ENCODE measurements around the gene KCNJ10.

DNA sequence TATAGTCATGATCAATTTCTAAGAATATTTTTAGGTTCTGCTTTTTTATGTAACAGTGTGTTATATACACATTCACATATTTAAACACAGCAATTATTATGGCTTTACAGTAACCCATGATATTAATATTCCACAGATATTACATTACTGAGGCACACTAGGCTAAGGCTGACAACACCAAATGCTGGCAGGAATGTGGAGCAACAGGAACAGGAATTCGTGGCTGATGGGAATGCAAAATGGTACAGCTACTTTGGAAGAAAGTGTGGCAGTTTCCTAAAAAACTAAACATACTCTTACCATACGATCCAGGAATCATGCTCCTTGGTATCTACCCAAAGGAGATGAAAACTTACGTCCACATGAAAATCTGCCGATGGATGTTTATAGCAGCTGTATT is 9.5 kb upstream of the KCNJ10 start:
- TF ChIP-seq ZBTB7A (IDR thresholded peaks at IDR 0.05; ENCODE audit: low read depth): no peak
- no peak for TF ChIP-seq TEAD4 (IDR thresholded peaks at IDR 0.05)
- no peak for TF ChIP-seq EGR1 (IDR thresholded peaks at IDR 0.05)
- TF ChIP-seq, protein P1, sequence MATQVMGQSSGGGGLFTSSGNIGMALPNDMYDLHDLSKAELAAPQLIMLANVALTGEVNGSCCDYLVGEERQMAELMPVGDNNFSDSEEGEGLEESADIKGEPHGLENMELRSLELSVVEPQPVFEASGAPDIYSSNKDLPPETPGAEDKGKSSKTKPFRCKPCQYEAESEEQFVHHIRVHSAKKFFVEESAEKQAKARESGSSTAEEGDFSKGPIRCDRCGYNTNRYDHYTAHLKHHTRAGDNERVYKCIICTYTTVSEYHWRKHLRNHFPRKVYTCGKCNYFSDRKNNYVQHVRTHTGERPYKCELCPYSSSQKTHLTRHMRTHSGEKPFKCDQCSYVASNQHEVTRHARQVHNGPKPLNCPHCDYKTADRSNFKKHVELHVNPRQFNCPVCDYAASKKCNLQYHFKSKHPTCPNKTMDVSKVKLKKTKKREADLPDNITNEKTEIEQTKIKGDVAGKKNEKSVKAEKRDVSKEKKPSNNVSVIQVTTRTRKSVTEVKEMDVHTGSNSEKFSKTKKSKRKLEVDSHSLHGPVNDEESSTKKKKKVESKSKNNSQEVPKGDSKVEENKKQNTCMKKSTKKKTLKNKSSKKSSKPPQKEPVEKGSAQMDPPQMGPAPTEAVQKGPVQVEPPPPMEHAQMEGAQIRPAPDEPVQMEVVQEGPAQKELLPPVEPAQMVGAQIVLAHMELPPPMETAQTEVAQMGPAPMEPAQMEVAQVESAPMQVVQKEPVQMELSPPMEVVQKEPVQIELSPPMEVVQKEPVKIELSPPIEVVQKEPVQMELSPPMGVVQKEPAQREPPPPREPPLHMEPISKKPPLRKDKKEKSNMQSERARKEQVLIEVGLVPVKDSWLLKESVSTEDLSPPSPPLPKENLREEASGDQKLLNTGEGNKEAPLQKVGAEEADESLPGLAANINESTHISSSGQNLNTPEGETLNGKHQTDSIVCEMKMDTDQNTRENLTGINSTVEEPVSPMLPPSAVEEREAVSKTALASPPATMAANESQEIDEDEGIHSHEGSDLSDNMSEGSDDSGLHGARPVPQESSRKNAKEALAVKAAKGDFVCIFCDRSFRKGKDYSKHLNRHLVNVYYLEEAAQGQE (IDR thresholded peaks at IDR 0.05; ENCODE audit: low read depth): no peak
- TF ChIP-seq RAD21 (IDR thresholded peaks at IDR 0.05; ENCODE audit: low read depth): no peak
- TF ChIP-seq, protein P2, sequence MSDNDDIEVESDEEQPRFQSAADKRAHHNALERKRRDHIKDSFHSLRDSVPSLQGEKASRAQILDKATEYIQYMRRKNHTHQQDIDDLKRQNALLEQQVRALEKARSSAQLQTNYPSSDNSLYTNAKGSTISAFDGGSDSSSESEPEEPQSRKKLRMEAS (IDR thresholded peaks at IDR 0.05): no peak
- no peak for TF ChIP-seq EP300 (IDR thresholded peaks at IDR 0.05; ENCODE audit: borderline replicate concordance)
- TF ChIP-seq, protein P3, sequence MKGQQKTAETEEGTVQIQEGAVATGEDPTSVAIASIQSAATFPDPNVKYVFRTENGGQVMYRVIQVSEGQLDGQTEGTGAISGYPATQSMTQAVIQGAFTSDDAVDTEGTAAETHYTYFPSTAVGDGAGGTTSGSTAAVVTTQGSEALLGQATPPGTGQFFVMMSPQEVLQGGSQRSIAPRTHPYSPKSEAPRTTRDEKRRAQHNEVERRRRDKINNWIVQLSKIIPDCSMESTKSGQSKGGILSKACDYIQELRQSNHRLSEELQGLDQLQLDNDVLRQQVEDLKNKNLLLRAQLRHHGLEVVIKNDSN (IDR thresholded peaks at IDR 0.05): no peak
- TF ChIP-seq NFIC (IDR thresholded peaks at IDR 0.05): no peak
- no peak for TF ChIP-seq TAF1 (IDR thresholded peaks at IDR 0.05; ENCODE audit: low read depth)
- no peak for TF ChIP-seq YY1 (IDR thresholded peaks at IDR 0.05; ENCODE audit: low read depth)
- no peak for TF ChIP-seq CEBPB (IDR thresholded peaks at IDR 0.05)
- TF ChIP-seq CREB1 (IDR thresholded peaks at IDR 0.05; ENCODE audit: low read depth): no peak
